HG02981 (cell line): ENCODE results near the gene SHISA9.

Experiments used
- ATAC-seq: cut with Tn5 transposase; IDR thresholded peaks from one replicate; pipeline ENCODE4 v1.9.1; 2021; ENCODE audit warnings: mild to moderate bottlenecking, moderate library complexity; ENCODE audit not compliant: unreplicated experiment

Gene SHISA9

DNA sequence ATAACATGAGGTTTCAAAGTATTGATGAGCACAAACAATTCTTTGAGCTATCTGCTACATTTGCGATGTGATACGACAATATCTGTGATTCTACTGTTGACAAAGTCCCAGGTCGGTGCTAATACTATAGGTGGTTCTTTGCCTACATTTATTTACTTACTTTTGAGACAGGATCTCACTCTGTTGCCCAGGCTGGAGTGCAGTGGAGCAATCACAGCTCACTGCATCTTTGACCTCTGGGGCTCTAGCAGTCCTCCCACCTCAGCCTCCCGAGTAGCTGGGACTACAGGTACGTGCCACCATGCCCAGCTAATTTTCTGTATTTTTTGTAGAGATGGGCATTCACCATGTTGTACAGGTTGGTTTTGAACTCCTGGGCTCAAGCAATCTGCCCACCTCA is 343.4 kb downstream of the SHISA9 start:
- no peak for ATAC-seq

DNA sequence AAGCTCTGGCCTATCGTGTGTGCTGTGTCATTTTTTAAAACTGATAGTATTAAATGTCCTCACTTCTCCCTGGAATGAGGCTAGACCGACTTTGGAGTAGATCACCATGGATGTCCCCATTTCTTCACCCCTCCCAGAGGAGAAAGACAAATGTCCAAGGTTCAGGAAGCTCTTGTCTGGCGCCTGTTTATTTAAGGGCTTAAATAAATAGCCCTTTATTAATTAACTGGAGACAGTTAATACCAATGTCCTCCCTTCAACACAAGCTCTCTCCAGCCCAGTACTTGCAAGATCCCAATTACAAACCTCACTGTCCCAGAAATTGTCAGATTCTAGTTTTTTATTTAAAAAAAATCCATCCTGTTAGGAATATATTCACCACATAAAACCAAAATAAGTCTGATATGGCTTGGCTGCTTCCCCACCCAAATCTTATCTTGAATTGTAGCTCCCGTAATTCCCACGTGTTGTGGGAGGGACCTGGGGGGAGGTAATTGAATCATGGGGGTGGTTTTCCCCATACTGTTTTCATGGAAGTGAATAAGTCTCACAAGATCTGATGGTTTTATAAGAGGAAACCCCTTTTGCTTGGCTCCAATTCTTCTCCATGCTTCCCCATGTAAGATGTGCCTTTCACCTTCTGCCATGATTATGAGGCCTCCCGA is 344.4 kb downstream of the SHISA9 start:
- ATAC-seq: no peak

DNA sequence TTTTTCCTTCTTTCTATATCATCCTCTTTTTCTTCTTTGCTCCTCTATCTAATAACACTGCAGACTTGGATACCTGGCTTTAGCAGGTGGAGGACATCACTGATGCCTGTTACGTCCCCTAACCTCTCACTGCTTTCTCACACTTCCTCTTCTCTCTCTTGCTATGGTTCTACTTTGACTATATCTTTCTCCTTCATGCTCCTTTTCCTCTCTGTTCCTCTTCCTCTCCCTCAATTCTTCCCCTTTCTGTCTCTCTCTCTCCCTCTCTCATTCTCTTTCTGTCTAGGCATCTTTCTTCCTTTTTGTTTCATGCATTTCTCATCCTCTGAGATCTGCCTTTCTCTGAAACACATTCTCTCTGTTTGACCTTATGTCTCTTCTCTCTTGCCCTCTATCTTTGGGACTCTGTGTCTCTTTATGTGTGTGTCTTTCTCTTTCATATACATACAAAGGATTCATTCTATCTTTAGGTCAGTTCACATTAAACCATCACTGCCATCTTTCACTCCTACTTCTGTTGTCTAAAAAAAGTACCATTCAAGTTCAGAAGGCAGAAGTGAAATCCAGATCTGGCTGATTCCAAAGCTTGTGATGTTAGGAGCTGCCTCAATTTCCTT is 353.7 kb downstream of the SHISA9 start:
- ATAC-seq: no peak

DNA sequence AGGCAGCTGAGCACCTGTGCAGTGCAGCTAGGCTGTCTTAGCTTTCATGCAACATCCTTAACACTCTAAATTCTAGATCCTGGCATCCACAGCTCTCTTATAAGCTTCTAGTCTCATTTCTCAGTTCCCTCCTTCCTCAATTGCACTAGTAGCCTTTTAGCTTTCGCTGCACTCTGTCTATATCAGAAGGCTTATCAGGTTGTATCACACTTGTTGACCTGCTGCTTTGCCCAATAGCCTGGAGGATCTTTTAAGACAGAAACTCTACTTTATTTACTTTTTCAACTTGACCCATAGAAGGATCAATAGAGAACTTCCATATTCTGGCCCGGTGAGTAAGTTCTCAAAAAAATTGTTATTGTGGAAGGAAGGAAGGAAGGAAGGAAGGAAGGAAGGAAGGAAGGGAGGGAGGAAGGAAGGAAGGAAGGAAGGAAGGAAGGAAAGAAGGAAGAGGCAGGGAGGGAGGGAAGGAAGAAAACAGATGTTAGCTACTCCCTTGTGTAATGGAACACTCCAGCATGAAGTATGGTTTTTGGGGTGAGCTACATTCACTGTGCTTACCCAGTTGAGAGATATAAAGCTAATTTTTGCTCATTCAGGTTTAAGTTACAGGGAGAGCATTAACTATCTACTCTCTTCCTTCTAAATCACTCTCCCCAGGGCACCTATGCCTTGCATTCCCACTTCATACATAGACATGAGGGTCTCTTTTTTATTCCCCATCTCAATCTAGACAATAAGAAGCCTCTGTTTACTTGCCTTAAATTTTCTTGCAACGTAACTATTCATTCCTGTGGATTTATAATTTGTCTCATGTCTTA is 361.1 kb downstream of the SHISA9 start:
- no peak for ATAC-seq

DNA sequence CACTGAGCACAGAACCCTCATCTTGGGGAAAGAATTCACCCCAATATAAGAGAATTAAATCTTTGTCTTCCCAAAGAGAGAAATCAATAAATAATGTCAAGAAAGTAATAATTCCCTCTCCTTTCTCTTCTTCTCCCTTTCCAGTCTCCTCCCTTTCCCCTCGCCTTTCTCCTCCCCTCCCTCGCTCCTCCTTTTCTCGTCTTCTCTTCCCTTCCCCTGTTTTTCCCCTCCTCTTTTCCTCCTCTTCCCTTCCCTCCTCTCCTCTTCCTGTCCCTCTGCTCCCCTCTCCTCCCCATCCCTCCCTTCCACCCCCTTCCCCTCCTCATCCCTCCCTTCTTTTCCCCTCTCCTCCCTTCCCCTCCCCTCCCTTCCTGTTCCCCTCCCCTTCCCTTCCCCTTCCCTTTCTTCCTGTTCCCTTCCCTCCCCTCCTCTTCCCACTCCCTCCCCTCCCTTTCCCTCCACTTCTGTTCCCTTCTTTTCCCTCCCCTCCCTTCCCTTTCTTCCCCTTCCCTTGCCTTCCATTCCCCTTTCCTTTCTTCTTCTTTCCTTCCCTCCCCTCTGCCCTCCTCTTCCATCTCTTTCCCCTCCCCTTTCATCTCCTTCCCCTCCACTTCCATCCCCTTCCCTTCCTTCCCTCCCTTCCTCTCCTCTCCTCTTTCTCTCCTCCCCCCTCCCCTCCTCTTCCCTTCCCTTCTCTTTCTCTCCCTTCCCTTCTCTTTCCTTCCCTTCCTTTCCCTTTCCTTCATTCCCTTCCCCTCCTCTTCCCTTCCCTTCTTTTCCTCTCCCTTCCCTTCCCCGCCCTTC is 363.6 kb downstream of the SHISA9 start:
- ATAC-seq: no peak

DNA sequence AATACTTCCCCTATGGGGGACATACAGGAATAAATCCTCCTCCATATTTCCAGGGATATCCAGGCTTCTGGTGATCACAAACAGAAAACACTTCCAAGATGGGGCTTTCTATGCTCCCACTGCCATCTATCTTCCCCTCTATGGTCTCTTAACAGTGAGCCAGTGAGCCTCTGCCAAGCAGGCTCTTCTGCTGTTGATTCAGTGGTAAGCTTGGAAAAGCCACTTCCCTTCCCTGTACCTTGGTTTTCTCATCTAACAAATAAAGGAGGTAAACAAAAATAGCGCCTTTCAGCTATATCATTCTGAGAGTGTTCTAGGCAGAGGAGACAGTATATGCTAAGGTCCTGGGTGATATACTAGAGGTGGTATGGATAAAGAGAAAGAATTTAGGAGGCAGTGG is 368.0 kb downstream of the SHISA9 start:
- no peak for ATAC-seq

DNA sequence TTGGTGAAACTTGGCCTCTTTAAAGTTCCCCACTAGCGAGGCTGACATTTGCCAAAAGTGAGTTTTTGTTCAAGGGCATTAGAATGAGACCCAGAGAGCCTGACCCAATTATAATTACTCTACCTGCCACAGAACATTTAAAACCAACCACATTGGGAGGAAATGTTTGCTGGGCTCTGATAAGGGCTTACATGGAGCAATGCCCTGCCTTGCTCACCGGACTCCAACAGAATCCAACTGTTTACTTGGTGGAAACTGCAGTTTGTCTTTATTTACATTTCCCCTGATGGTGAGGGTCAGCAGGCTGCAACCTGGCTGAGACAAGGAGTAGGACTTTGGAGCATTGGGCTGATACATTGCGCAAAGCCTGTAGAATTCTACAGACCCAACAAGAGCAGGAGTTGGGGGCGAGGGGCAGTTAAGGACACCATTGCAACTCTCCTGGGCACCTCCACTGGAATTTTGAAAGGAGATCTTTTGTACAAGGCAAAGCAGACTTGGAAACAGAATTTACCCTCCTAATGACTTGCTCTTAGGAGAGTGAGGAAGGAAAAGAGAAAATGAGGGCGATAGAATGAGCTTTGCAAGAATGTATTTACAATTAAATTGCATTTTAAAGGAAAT is 368.6 kb downstream of the SHISA9 start:
- no peak for ATAC-seq

DNA sequence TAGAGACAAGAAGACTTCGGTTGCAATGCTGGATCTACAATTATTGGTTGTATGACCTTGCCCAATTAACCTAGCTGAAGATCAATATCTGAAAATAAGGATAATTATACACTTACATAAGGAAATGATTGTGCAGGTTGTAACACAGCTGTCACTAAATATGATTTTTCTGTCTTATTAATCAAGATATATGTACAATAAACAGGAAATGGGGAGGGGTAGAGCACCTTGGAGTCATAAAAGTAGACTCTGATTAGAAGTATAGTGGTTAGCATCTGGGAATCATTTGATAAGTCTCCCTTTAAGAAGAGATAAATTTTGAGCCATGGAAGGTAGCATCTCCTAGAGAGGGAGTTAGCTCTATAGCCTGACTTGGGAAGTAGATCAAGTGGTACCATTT is 369.2 kb downstream of the SHISA9 start:
- ATAC-seq: no peak

DNA sequence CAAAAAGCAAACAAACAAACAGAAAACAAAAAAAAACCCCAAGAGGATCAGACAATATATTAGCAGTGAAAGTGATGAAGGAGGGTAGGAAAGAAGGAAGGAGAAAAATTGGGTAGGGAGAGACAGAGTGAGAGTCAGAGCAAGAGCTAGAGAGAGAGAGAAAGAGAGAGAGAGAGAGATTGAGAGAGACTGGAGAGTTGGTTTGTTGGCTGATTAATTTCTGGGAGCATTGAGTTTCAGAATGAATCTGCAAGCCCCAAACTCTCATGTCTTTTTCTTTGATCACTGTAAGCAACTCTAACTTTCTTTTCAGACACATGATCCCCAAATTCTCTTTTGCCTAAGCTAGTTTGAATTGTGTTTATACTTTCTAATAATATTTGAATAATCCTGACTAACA is 388.1 kb downstream of the SHISA9 start:
- ATAC-seq: no peak
